GM23248 (cell line): ENCODE results near the gene CCDC15. TPM values are rescaled to one million over a fixed set of nuclear protein-coding genes. Genes with fewer than 3 reads are reported as not detected.
A peak's percentile ranks its signal among the peaks of the same experiment; 100 is the strongest.

Source experiments
- DNase-seq: peaks from one replicate; pipeline ENCODE4 v3.0.0-alpha.2; 2015
- H2AFZ ChIP-seq: fragments of 200-600 bp; sonication (generic); 2 replicates; pipeline ENCODE4 v1.6.1; 2016; ENCODE audit warnings: antibody characterized with exemption
- H3F3A ChIP-seq: fragments of 200-600 bp; sonication (generic); 2 replicates; pipeline ENCODE4 v1.6.1; 2016; ENCODE audit warnings: mild to moderate bottlenecking, antibody characterized with exemption, mixed run types; ENCODE audit not compliant: insufficient read depth
- H3K27ac ChIP-seq: fragments of 200-600 bp; sonication (generic); 2 replicates; pipeline ENCODE4 v1.5.1; 2016; ENCODE audit warnings: mild to moderate bottlenecking
- H3K27me3 ChIP-seq: fragments of 200-600 bp; sonication (generic); replicated peaks from 2 replicates; pipeline ENCODE4 v1.6.1; 2016; ENCODE audit warnings: mild to moderate bottlenecking; ENCODE audit not compliant: insufficient read depth
- H3K36me3 ChIP-seq: fragments of 200-600 bp; sonication (generic); 2 replicates; pipeline ENCODE4 v1.6.1; 2016; ENCODE audit warnings: low read depth, mild to moderate bottlenecking
- H3K4me1 ChIP-seq: fragments of 200-600 bp; sonication (generic); 2 replicates; pipeline ENCODE4 v1.6.1; 2016; ENCODE audit warnings: mild to moderate bottlenecking; ENCODE audit not compliant: insufficient read depth
- H3K4me2 ChIP-seq: fragments of 200-600 bp; sonication (generic); one replicate; pipeline ENCODE4 v1.6.1; 2016; ENCODE audit warnings: mild to moderate bottlenecking; ENCODE audit not compliant: unreplicated experiment
- H3K4me3 ChIP-seq: fragments of 200-600 bp; sonication (generic); 2 replicates; pipeline ENCODE4 v1.5.1; 2016; ENCODE audit warnings: mild to moderate bottlenecking
- H3K79me2 ChIP-seq: fragments of 200-600 bp; sonication (generic); 2 replicates; pipeline ENCODE4 v1.6.1; 2016; ENCODE audit warnings: mild to moderate bottlenecking; ENCODE audit not compliant: insufficient read depth
- H3K9ac ChIP-seq: fragments of 200-600 bp; sonication (generic); 2 replicates; pipeline ENCODE4 v1.6.1; 2016; ENCODE audit warnings: mild to moderate bottlenecking
- H3K9me2 ChIP-seq: fragments of 200-600 bp; sonication (generic); 2 replicates; pipeline ENCODE4 v1.6.1; 2016; ENCODE audit warnings: mixed run types, mild to moderate bottlenecking, moderate library complexity; ENCODE audit not compliant: insufficient read depth
- H3K9me3 ChIP-seq: fragments of 200-600 bp; sonication (generic); one replicate; pipeline ENCODE4 v1.6.1; 2017; ENCODE audit warnings: low read depth
- H4K20me1 ChIP-seq: fragments of 200-600 bp; sonication (generic); 2 replicates; pipeline ENCODE4 v1.6.0; 2016; ENCODE audit not compliant: insufficient read depth
- EZH2 ChIP-seq: fragments of 200-600 bp; sonication (generic); IDR thresholded peaks from 2 replicates; pipeline ENCODE4 v1.6.1; 2018; ENCODE audit warnings: antibody characterized with exemption, mild to moderate bottlenecking; ENCODE audit not compliant: insufficient read depth, poor library complexity, severe bottlenecking
- EZH2phosphoT487 ChIP-seq: fragments of 200-600 bp; sonication (generic); IDR thresholded peaks from 2 replicates; pipeline ENCODE4 v1.6.1; 2018; ENCODE audit warnings: antibody characterized with exemption, moderate library complexity, mild to moderate bottlenecking, low read depth; ENCODE audit not compliant: insufficient read depth
- WGBS, 2 experiments: methylation state at CpG; one replicate each; pipeline ENCODE4 v1.1.6; 2015 to 2017; ENCODE audit warnings: low lambda C conversion rate in 2 of 2, low coverage in 1 of 2; ENCODE audit errors: missing lambda C conversion rate in 2 of 2; 5-methylcytosine and 5-hydroxymethylcytosine counted together
- in situ Hi-C: fragments of 300-500 bp; cut with MboI; formaldehyde crosslinking; loops from 2 replicates; pipeline ENCODE4 v1.15.0; 2020
- polyA plus RNA-seq: library from polyadenylated mRNA; unstranded; fragments of >200 nt; fragmentation: Nextera tagmentation; extraction: Ambion mirVana; gene quantifications from 2 replicates; pipeline ENCODE4 v1.2.1, GENCODE V29; 2016
- total RNA-seq: library from RNA; depleted of rRNA; stranded (reverse); fragments of >200 nt; shearing (Covaris generic); gene quantifications from 2 replicates; pipeline ENCODE4 v1.2.3, GENCODE V29; 2014

CCDC15 gene
- total and polyA plus RNA-seq, 2 experiments from 2014 or later, result 0.97 to 1.6 TPM

DNA sequence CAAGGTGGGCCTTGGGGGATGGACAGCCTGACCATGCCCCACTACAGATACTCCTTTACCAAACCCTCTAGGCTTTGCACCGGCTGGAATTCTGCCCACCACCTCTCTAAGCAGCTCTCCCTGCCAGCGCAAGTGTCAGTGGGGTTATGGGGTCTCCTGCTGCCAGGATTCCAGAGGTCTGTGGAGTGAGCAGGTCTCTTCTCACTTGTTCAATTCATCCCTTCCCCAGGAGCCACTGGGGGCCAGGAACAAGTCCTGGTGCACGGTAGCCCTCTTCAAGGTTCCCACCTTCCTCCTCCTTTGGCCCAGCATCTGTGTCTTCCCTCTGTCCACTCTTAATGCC is 30.5 kb downstream of the CCDC15 start:
- Histone ChIP-seq H3K27me3 (no peaks in the 10 kb centered on the region), H3K27ac (no peak overlapping the region), H3K9me3 (no peaks in the 10 kb centered on the region), H3K9ac (no peak overlapping the region), H3K4me3 (no peak overlapping the region), H3K4me1 (no peaks in the 10 kb centered on the region), H2AFZ (no peak overlapping the region), H3K36me3 (no peaks in the 10 kb centered on the region), H4K20me1 (no peaks in the 10 kb centered on the region), H3K79me2 (no peaks in the 10 kb centered on the region), H3K4me2 (no peak overlapping the region), H3K9me2 (no peaks in the 10 kb centered on the region), H3F3A (no peaks in the 10 kb centered on the region)
- TF ChIP-seq EZH2phosphoT487 (no peak), EZH2 (no peak)
- in situ Hi-C loops, result no loop called here
- 97 to 100% methylated on average over 3 of the region's 3 CpGs for WGBS, 2 experiments
- DNase-seq, result no peak

- H4K20me1 ChIP-seq, result no peaks in the 10 kb centered on the region
- H3K27me3 ChIP-seq, result no peaks in the 10 kb centered on the region
- H3K36me3 ChIP-seq, result no peaks in the 10 kb centered on the region
- no peak for DNase-seq
- H3K4me1 ChIP-seq, result no peaks in the 10 kb centered on the region
- no peak overlapping the region for H2AFZ ChIP-seq
- in situ Hi-C loops, result no loop called here
- H3K4me3 ChIP-seq, result no peak overlapping the region
- 88 to 94% methylated on average over 1 of the region's 1 CpG for WGBS, 2 experiments
- H3K79me2 ChIP-seq, result no peaks in the 10 kb centered on the region
- H3F3A ChIP-seq, result no peaks in the 10 kb centered on the region
- H3K9ac ChIP-seq, result no peak overlapping the region
- no peaks in the 10 kb centered on the region for H3K9me3 ChIP-seq
- no peak overlapping the region for H3K27ac ChIP-seq
- H3K9me2 ChIP-seq, result no peaks in the 10 kb centered on the region
- no peak overlapping the region for H3K4me2 ChIP-seq
- TF ChIP-seq EZH2 (no peak), EZH2phosphoT487 (no peak)
These were observed 33.1 kb downstream of the CCDC15 start for GRCh38 chr11:124987096-124987495.

- H3K27ac ChIP-seq, result no peak overlapping the region
- H3K4me1 ChIP-seq, result no peaks in the 10 kb centered on the region
- no peaks in the 10 kb centered on the region for H3K9me3 ChIP-seq
- H3K9ac ChIP-seq, result no peak overlapping the region
- no peaks in the 10 kb centered on the region for H3K79me2 ChIP-seq
- in situ Hi-C loops, result no loop called here
- H3F3A ChIP-seq, result no peaks in the 10 kb centered on the region
- no peak overlapping the region for H3K4me2 ChIP-seq
- TF ChIP-seq EZH2 (no peak), EZH2phosphoT487 (no peak)
- H4K20me1 ChIP-seq, result no peaks in the 10 kb centered on the region
- H2AFZ ChIP-seq, result no peak overlapping the region
- no peak overlapping the region for H3K4me3 ChIP-seq
- DNase-seq, result no peak
- no peaks in the 10 kb centered on the region for H3K9me2 ChIP-seq
- H3K36me3 ChIP-seq, result no peaks in the 10 kb centered on the region
- 95 to 100% methylated on average over 3 of the region's 3 CpGs for WGBS, 2 experiments
- H3K27me3 ChIP-seq, result no peaks in the 10 kb centered on the region
These were observed 34.1 kb downstream of the CCDC15 start for GRCh38 chr11:124988063-124988462.

DNA sequence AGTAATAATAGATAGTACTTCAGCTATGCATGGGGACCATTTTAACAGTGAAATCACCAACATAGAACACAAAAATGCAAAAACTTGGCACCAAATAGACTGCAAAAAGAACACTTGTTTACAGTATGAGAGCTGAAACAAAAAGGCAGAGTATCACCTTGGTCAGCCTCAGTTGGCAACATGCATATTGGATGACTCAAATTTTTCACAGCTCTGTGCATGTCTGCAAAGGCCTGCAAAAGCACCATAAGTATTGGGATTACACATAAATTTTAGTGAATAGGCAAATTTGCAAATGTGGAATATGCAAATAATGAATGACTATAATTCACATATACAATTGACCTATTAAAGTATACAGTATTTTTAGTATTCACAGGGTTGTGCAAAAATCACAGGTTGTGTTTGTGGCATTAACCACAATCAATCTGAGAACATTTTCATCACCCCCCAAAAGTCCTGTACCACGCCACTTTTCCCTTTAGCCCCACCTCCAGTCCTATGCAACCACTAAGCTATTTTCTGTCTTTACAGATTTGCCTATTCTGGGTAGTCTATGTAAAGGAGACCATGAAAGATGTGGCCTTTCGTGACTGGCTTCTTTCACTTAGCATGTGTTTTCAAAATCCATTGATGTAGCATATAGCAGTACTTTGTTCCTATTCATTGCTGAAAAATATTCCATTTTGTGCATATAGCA is 47.2 kb downstream of the CCDC15 start:
- no peak for TF ChIP-seq EZH2phosphoT487
- no peak for TF ChIP-seq EZH2

More for the DNA sequence above, 47.2 kb downstream of the CCDC15 start:
- H2AFZ ChIP-seq, result no peak overlapping the region
- no peaks in the 10 kb centered on the region for H3K9me3 ChIP-seq
- in situ Hi-C loops, result no loop called here
- H3K36me3 ChIP-seq, result no peaks in the 10 kb centered on the region; the same call in 1 of the 2 replicates
- no peak overlapping the region for H3K9ac ChIP-seq
- H3K4me3 ChIP-seq, result no peak overlapping the region
- no peaks in the 10 kb centered on the region for H4K20me1 ChIP-seq
- no peaks in the 10 kb centered on the region for H3K79me2 ChIP-seq
- WGBS, 2 experiments, result 96 to 100% methylated on average over 2 of the region's 2 CpGs
- no peak overlapping the region for H3K4me2 ChIP-seq
- peak; percentile 20 for DNase-seq
- H3F3A ChIP-seq, result 0 out of 2 replicates have a peak, but pooled peaks cover 3% of the 10 kb centered on the region
- no peak overlapping the region for H3K27ac ChIP-seq
- H3K4me1 ChIP-seq, result no peaks in the 10 kb centered on the region
- 0 out of 2 replicates have a peak, but pooled peaks cover 6% of the 10 kb centered on the region for H3K9me2 ChIP-seq
- H3K27me3 ChIP-seq, result no peaks in the 10 kb centered on the region
